BLaER1 treated with 17β-estradiol and CSF1 and Interleukin-3, amounts not matched to agents 10 nM and 100 nM (cell line): ENCODE measurements around the gene PI4KB.

ENCODE experiments used
- H3K27ac ChIP-seq, 11 experiments: shearing (Covaris generic); formaldehyde crosslinking; 2 replicates each; pipeline ENCODE4 v1.8.1; 2022
- H3K27me3 ChIP-seq, 11 experiments: shearing (Covaris generic); formaldehyde crosslinking; 2 replicates each; pipeline ENCODE4 v1.8.1; 2022
- H3K36me3 ChIP-seq, 11 experiments: shearing (Covaris generic); formaldehyde crosslinking; 2 replicates each; pipeline ENCODE4 v1.8.1; 2022
- H3K4me1 ChIP-seq, 10 experiments: shearing (Covaris generic); formaldehyde crosslinking; 2 replicates each; pipeline ENCODE4 v1.8.1; 2022
- H3K4me2 ChIP-seq, 11 experiments: shearing (Covaris generic); formaldehyde crosslinking; 2 replicates each; pipeline ENCODE4 v1.8.1; 2022
- H3K4me3 ChIP-seq, 10 experiments: shearing (Covaris generic); formaldehyde crosslinking; 2 replicates each; pipeline ENCODE4 v1.8.1; 2022
- H3K9ac ChIP-seq, 11 experiments: shearing (Covaris generic); formaldehyde crosslinking; 2 replicates each; pipeline ENCODE4 v1.8.1; 2022
- H3K9me3 ChIP-seq, 11 experiments: shearing (Covaris generic); formaldehyde crosslinking; replicated peaks in 1 of 11; 2 replicates each; pipeline ENCODE4 v1.8.1; 2022
- H4K20me1 ChIP-seq, 11 experiments: shearing (Covaris generic); formaldehyde crosslinking; 2 replicates each; pipeline ENCODE4 v1.8.1; 2022
- Cebpa-rat ChIP-seq, 11 experiments: shearing (Covaris generic); IDR thresholded peaks; 2 replicates each; pipeline ENCODE4 v1.8.1; 2022

Gene PI4KB

GRCh38 chr1:151266821-151267220, 60.4 kb downstream of the PI4KB start:
- Histone ChIP-seq H3K4me1 (peaks cover 0 to 61% (median 22%) of the 10 kb centered on the region in 10 experiments; a peak in 14 of 20 replicates), H4K20me1 (peaks cover 0 to 43% (median 7%) of the 10 kb centered on the region in 11 experiments; a peak in 10 of 22 replicates), H3K9me3 (no peaks in the 10 kb centered on the region), H3K4me3 (no peak overlapping the region), H3K4me2 (no peak overlapping the region), H3K9ac (no peak overlapping the region; a peak in 2 of 22 replicates), H3K36me3 (peaks cover 87 to 100% (median 97%) of the 10 kb centered on the region in 11 experiments), H3K27me3 (no peaks in the 10 kb centered on the region), H3K27ac (no peak overlapping the region; a peak in 1 of 22 replicates)
- TF ChIP-seq Cebpa-rat (IDR thresholded peaks at IDR 0.05), result no peak

- H3K36me3 ChIP-seq, result peaks cover 89 to 100% (median 97%) of the 10 kb centered on the region in 11 experiments
- H3K4me2 ChIP-seq, result no peak overlapping the region
Measured at GRCh38 chr1:151266315-151266714, 60.9 kb downstream of the PI4KB start.

GRCh38 chr1:151265446-151266236, 61.6 kb downstream of the PI4KB start:
- Histone ChIP-seq H3K36me3 (peaks cover 84 to 100% (median 95%) of the 10 kb centered on the region in 11 experiments), H4K20me1 (peaks cover 0 to 54% (median 18%) of the 10 kb centered on the region in 11 experiments; a peak in 11 of 22 replicates), H3K4me1 (peaks cover 0 to 53% (median 21%) of the 10 kb centered on the region in 10 experiments; a peak in 14 of 20 replicates), H3K9me3 (no peaks in the 10 kb centered on the region), H3K4me3 (no peak overlapping the region), H3K4me2 (peak overlapping the region in 3 of 11 experiments; percentile 68 to 75 (median 75); a peak in 4 of 22 replicates), H3K9ac (peak overlapping the region in 1 of 11 experiments; percentile 7; a peak in 1 of 22 replicates), H3K27ac (peak overlapping the region in 5 of 11 experiments; percentile 2 to 59 (median 24); a peak in 4 of 22 replicates), H3K27me3 (no peaks in the 10 kb centered on the region)
- TF ChIP-seq Cebpa-rat (IDR thresholded peaks at IDR 0.05), result no peak

More at GRCh38 chr1:151266315-151266714, 60.9 kb downstream of the PI4KB start:
- peaks cover 0 to 56% (median 21%) of the 10 kb centered on the region in 10 experiments; a peak in 14 of 20 replicates for H3K4me1 ChIP-seq
- H3K9me3 ChIP-seq, result no peaks in the 10 kb centered on the region
- H3K9ac ChIP-seq, result 0 out of 22 replicates have a peak overlapping the region, but pooled peaks of 1 of the 11 experiments have one; percentile 7
- H3K27ac ChIP-seq, result peak overlapping the region in 2 of 11 experiments; percentile 2 to 59; a peak in 2 of 22 replicates
- peaks cover 0 to 48% (median 12%) of the 10 kb centered on the region in 11 experiments; a peak in 10 of 22 replicates for H4K20me1 ChIP-seq
- TF ChIP-seq Cebpa-rat (IDR thresholded peaks at IDR 0.05), result no peak
- no peak overlapping the region for H3K4me3 ChIP-seq
- no peaks in the 10 kb centered on the region for H3K27me3 ChIP-seq

GRCh38 chr1:151259351-151259750, 67.9 kb downstream of the PI4KB start:
- no peak overlapping the region for H3K27ac ChIP-seq
- H3K9me3 ChIP-seq, result no peaks in the 10 kb centered on the region
- no peak overlapping the region for H3K9ac ChIP-seq
- H3K36me3 ChIP-seq, result peaks cover 30 to 76% (median 50%) of the 10 kb centered on the region in 11 experiments
- peaks cover 9 to 38% (median 20%) of the 10 kb centered on the region in 10 experiments for H3K4me1 ChIP-seq
- H4K20me1 ChIP-seq, result peaks cover 0 to 74% (median 47%) of the 10 kb centered on the region in 11 experiments; a peak in 14 of 22 replicates
- no peak for TF ChIP-seq Cebpa-rat (IDR thresholded peaks at IDR 0.05)
- H3K27me3 ChIP-seq, result no peaks in the 10 kb centered on the region
- H3K4me2 ChIP-seq, result no peak overlapping the region
- H3K4me3 ChIP-seq, result no peak overlapping the region

GRCh38 chr1:151255381-151255780, 71.8 kb downstream of the PI4KB start:
- peak overlapping the region; percentile 90 to 98 (median 94) for H3K9ac ChIP-seq
- TF ChIP-seq Cebpa-rat (IDR thresholded peaks at IDR 0.05), result no peak
- peaks cover 0 to 40% (median 28%) of the 10 kb centered on the region in 11 experiments; a peak in 14 of 22 replicates for H4K20me1 ChIP-seq
- peak overlapping the region; percentile 77 to 97 (median 91) for H3K4me2 ChIP-seq
- H3K27me3 ChIP-seq, result no peaks in the 10 kb centered on the region
- H3K4me3 ChIP-seq, result peak overlapping the region; percentile 68 to 92 (median 82)
- H3K9me3 ChIP-seq, result no peaks in the 10 kb centered on the region
- H3K36me3 ChIP-seq, result peaks cover 5 to 43% (median 23%) of the 10 kb centered on the region in 11 experiments; a peak in 19 of 22 replicates
- peaks cover 10 to 27% (median 16%) of the 10 kb centered on the region in 10 experiments for H3K4me1 ChIP-seq
- peak overlapping the region; percentile 79 to 96 (median 94) for H3K27ac ChIP-seq

GRCh38 chr1:151254217-151255213, 72.7 kb downstream of the PI4KB start, which contains the start of gene PSMD4:
Gene PSMD4, plus strand, starts transcription at chr1:151254734. Its CDS starts 49 bp downstream, at chr1:151254783.
- TF ChIP-seq Cebpa-rat (IDR thresholded peaks at IDR 0.05), result no peak

GRCh38 chr1:151251656-151252470, 75.4 kb downstream of the PI4KB start:
- Histone ChIP-seq H3K36me3 (peaks cover 39 to 46% (median 41%) of the 10 kb centered on the region in 11 experiments), H3K4me2 (no peak overlapping the region), H3K4me1 (peaks cover 10 to 23% (median 15%) of the 10 kb centered on the region in 10 experiments), H4K20me1 (peaks cover 0 to 5% (median 0%) of the 10 kb centered on the region in 11 experiments; a peak in 5 of 22 replicates), H3K9ac (0 out of 22 replicates have a peak overlapping the region, but pooled peaks of 1 of the 11 experiments have one; percentile 1), H3K4me3 (no peak overlapping the region), H3K9me3 (no peaks in the 10 kb centered on the region), H3K27ac (no peak overlapping the region), H3K27me3 (no peaks in the 10 kb centered on the region)
- TF ChIP-seq Cebpa-rat (IDR thresholded peaks at IDR 0.05), result no peak

More at GRCh38 chr1:151254217-151255213, 72.7 kb downstream of the PI4KB start, which contains the start of gene PSMD4:
- H3K4me2 ChIP-seq, result peak within 1 kb of the TSS; percentile 77 to 97 (median 91)
- H3K9me3 ChIP-seq, result no peaks in the 10 kb centered on the region
- peaks cover 0 to 31% (median 20%) of the 10 kb centered on the region in 11 experiments; a peak in 14 of 22 replicates for H4K20me1 ChIP-seq
- H3K27ac ChIP-seq, result peak within 1 kb of the TSS; percentile 79 to 96 (median 94)
- H3K9ac ChIP-seq, result peak within 1 kb of the TSS; percentile 90 to 98 (median 94)
- peaks cover 10 to 27% (median 16%) of the 10 kb centered on the region in 10 experiments for H3K4me1 ChIP-seq
- H3K36me3 ChIP-seq, result peaks cover 14 to 43% (median 28%) of the 10 kb centered on the region in 11 experiments; a peak in 20 of 22 replicates
- H3K27me3 ChIP-seq, result no peaks in the 10 kb centered on the region
- peak within 1 kb of the TSS; percentile 68 to 92 (median 82) for H3K4me3 ChIP-seq
